DMS114 treated with DMSO at 0.1 percent for 48 hours (cell line): ENCODE results near the gene OR6B3.
"Not testable (repeated sequence)": the region's sequence is repeated elsewhere in the genome, so short reads cannot be mapped to it uniquely, and the experiment has no call there.

Experiments
- DNase-seq: peaks from one replicate; lab custom pipeline; 2025; ENCODE audit not compliant: unreplicated experiment; lab: John Stamatoyannopoulos, UW

Gene OR6B3

GRCh38 chr2:240044096-240044495 lies 9.2 kb downstream of the OR6B3 start:
- DNase-seq: not testable (repeated sequence)

GRCh38 chr2:240043279-240043989 lies 9.9 kb downstream of the OR6B3 start:
- no peak for DNase-seq

- no peak for DNase-seq
Measured at GRCh38 chr2:240042740-240043139, 10.6 kb downstream of the OR6B3 start.

- DNase-seq: no peak
Measured at GRCh38 chr2:240041363-240041762, 12.0 kb downstream of the OR6B3 start.

GRCh38 chr2:240037358-240037757 lies 16.0 kb downstream of the OR6B3 start:
- DNase-seq: no peak

GRCh38 chr2:240033330-240033678 lies 20.0 kb downstream of the OR6B3 start:
- no peak for DNase-seq

GRCh38 chr2:240032406-240033329 lies 20.7 kb downstream of the OR6B3 start:
- DNase-seq: no peak

GRCh38 chr2:240030379-240031094 lies 22.8 kb downstream of the OR6B3 start, which contains the start of gene OR6B2:
OR6B2 (minus strand) TSS chr2:240030429; CDS start chr2:240030429, 0 bp downstream.
- DNase-seq: no peak

- DNase-seq: no peak
Measured at GRCh38 chr2:240024766-240025165, 28.6 kb downstream of the OR6B3 start.

GRCh38 chr2:240023792-240024191 lies 29.5 kb downstream of the OR6B3 start:
- DNase-seq: no peak

GRCh38 chr2:240021488-240022104 lies 31.7 kb downstream of the OR6B3 start:
- peak; percentile 6 for DNase-seq

- DNase-seq: no peak
Measured at GRCh38 chr2:240018071-240018750, 35.1 kb downstream of the OR6B3 start.

- no peak for DNase-seq
Measured at GRCh38 chr2:240014327-240014726, 39.0 kb downstream of the OR6B3 start.

GRCh38 chr2:240013343-240013742 lies 40.0 kb downstream of the OR6B3 start:
- DNase-seq: peak; percentile 26

- DNase-seq: no peak
Measured at GRCh38 chr2:240002983-240003382, 50.3 kb downstream of the OR6B3 start.

GRCh38 chr2:240000671-240001070 lies 52.6 kb downstream of the OR6B3 start:
- no peak for DNase-seq

- DNase-seq: no peak
Measured at GRCh38 chr2:239997686-239998409, 55.5 kb downstream of the OR6B3 start.
